HG03045 (cell line): ENCODE results near the gene SLC6A7.

ENCODE experiments used
- ATAC-seq: cut with Tn5 transposase; IDR thresholded peaks from one replicate; pipeline ENCODE4 v1.9.1; 2021; ENCODE audit warnings: mild to moderate bottlenecking, moderate library complexity; ENCODE audit not compliant: unreplicated experiment

SLC6A7 gene

DNA sequence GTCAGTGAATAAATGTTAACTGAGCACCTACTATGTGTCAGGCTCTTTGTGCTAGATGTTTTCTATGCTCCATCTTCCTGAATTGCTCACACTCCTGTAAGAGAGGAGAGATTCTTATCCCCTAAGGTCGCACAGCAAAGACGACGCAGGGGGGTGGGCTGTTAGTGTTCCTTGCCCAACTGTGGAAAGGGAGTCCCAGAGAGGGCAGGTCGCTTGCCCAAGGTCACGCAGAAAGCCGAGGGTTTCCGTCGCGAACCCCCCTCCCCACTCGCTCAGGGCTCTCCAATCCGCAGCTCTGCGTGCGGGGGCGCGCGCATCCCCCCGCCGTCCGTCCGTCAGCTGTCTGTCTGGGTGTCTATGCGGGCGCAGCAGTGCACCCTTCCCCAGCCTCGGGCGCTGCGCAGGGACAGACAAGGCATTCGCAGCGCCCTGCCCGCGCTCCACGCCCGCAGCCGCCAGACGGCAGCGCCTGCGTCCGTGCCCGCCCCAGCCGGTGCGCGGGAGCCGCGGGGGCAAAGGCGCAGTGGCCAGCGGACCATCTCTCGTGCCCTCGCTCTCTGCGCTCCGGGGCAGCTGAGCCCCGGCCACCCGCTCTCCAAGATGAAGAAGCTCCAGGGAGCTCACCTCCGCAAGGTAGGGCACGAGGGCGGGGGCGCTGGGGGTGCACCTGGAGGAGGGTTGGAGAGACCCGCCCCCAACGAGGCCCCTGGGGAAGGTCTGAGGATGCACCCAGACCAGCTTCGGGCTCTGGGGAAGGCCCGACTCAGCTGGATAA lies at the start of gene SLC6A7:
SLC6A7 (plus strand) TSS at position 335 of the 775 bp plus-strand sequence; CDS start at position 601, 266 bp downstream.
- ATAC-seq: no peak

GRCh38 chr5:150140830-150141229 lies 49.0 kb upstream of the SLC6A7 start:
- ATAC-seq: no peak

GRCh38 chr5:150141544-150142184 lies 48.2 kb upstream of the SLC6A7 start:
- ATAC-seq: no peak

DNA sequence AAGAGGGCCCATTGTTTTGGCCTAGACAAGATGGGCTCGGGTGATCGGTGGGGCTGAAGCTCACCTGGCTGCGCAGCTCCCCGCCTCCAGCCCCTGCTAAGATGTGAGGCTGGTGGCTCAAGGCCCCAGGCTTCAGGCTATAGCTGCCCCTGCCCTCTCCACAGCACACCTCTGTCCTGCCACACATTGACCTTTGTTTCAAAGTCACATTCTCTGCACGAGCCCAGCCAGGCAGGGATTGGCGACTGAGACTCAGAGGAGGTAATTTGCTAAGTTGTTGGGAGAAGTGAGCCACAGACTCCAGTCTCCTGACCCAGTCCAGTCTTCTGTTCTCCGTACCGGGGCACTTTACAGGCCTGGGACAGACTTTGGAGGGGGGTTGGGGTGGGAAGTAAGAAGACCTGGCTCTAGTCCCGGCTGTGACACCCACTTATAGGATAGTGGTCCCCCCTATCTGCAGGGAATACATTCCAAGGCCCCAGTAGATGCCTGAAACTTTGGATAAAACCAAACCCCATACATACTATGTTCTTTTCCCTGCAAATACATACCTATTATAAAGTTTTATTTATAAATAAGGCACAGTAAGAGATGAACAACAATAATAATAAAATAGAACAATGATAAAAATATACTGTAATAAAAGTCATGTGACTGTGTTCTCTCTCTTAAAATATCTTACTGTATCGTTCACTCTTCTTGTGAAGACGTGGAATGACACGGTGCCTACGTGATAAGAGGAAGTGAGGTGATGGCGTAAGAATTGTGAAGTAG lies 47.5 kb upstream of the SLC6A7 start:
- ATAC-seq: no peak

- no peak for ATAC-seq
Measured at GRCh38 chr5:150142959-150143349, 46.9 kb upstream of the SLC6A7 start.

GRCh38 chr5:150143350-150144245 lies 46.3 kb upstream of the SLC6A7 start:
- ATAC-seq: no peak

DNA sequence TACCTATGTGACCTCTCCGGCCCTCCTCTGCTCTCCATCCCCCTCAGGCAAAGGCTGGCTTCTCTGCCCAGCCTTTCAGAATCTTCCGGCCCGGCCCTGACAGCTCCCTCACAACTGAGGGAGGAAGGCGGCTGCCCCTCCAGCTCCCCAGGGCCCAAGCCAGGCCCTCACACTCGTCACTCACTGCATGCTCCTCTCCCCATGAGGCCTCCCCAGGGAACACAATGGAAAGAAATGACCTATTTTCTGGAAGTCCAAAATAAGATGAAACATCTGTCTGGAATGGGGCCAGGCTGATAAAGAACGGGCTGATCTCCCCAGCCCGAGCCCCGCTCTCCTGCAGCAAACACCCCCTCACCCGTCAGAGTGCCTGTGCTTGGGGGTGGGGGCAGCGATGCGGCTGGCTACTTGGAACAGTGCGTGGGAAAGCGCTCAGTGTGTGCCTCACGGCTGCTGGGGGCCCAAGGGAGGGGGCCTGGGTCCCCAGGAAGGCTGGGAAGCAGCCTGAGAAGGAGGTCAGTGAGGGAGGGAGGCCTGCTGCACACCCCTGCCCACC lies 45.5 kb upstream of the SLC6A7 start:
- ATAC-seq: no peak

DNA sequence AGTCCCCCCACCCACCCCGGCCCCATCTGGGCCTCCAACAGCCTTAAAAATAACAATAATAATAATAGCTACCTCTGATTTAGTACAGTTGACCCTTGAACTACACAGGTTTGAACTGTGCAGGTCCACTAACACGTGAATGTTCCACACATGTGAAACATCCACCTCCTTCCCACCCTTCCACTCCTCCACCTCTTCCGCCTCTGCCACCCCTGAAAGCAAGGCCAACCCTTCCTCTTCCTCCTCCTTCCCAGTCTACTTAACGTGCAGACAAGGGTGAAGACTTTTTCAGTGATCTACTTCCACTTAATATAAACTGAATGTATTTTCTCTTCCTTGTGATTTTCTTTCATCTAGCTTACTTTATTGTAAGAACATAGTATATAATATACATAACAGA lies 45.0 kb upstream of the SLC6A7 start:
- no peak for ATAC-seq

DNA sequence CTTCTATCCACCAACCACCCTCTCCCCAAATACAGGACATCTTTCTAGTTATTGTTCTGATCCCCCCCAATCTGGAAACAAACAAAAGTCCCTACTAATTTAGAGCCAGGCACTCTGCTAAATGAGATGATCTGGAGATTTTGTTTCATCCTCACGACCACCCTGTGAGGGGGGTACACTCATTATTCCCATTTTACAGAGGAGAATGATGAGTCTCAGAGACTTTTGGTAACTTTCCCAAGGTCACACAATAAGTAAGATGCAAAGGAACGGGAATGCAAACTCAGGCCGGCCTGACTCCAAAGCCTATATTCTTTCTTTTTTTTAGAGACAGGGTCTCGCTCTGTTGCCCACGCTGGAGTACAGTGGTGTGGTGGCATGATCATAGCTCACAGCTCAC lies 43.6 kb upstream of the SLC6A7 start:
- ATAC-seq: no peak

- ATAC-seq: no peak
Measured at GRCh38 chr5:150146862-150147601, 42.8 kb upstream of the SLC6A7 start.

DNA sequence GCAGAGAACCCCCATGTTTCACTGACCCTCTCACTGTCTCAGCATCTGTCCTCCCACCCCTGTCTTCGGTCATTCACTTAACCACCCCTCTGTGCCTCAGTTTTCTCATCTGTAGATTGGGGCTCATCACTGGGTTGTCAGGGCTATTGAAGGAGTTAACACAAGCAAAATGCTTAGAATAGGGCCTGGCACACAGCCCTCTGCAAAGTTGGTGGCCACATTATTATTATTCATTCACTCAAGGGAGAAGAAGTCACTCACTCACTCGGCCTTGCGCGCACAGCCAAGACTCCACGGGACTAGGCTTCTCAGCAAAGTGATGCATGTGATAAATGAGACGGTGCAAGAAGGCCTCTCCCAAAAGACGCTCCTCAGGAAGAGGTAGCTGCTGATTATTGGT lies 42.2 kb upstream of the SLC6A7 start:
- no peak for ATAC-seq

DNA sequence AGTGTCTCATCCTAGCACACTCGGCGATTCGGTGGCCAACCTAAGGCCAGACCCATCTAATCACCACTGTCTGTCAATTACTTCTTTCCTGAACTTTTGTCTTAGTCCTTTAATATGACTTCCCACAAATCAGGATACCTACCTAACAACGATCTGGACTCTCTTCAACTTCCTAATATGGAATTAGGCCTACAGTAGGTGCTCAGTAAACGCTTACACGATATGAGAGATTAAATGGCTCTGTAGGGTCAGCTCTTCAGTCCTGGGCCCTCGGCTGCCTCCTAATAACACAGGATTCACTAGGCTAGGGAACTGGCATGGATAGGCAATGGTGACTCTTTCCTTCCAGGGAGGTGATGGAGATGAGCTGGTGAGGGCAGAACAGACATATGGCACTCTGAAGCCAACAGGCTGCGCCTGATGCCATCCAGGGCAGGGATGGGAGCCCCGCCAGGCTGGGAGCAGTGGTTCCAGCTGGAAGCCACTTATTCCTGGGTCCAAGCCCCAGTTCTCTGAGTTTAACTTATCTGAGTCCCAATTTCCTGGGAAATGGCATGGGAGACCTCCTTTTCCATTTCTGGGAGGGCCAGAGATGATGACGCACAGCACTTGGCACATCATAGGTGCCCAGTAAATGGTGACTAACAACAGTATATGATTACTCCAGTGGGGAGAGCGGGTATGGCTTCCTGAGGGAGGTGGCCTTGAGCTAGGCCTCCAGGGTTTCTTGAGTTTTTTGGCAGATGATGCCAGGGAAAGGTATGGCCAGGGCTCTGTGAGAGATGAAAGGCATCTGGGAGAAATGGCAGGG lies 41.5 kb upstream of the SLC6A7 start:
- no peak for ATAC-seq

GRCh38 chr5:150149618-150150017 lies 40.2 kb upstream of the SLC6A7 start:
- no peak for ATAC-seq

DNA sequence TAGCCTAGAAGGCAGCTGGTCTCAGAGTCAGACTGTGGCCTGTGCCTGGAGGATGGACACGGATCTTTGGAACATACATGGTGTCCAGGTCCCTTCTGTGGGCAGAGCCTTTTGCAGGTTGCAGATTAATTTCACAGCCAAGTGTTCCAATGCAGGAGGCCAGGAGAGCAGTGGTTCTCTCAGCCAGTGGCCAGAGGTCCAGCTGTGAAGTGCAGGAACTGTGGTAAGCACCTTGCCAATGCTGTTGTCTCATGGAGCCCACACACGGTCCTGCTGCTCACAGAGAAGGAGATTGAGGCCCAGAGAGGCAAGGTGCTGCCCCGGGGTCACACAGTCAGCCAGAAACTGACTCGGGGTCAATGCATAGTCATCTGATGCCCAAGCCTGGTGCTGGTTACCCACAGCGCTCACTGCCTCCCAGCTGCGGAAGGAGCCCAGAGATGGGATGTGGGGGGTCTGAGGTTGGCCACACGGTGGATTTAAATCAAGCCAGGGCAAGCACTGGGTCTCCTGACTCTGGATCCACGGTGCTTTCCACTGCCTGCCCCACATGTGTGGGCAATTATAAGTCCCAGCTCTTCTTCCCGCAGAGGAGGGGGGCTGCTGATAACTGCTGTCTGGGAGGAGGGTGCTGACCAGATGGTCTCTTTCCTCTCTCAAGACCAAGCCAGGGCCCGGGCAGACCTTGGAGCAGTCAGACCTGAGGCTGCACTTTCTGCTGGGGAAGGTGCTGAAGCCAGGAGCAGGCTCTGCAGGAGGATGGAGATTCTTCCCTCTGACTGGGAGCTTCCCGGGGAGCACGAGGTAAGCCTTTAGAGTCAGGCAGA lies 37.0 kb upstream of the SLC6A7 start:
- ATAC-seq: no peak

GRCh38 chr5:150153483-150153882 lies 36.4 kb upstream of the SLC6A7 start:
- no peak for ATAC-seq

DNA sequence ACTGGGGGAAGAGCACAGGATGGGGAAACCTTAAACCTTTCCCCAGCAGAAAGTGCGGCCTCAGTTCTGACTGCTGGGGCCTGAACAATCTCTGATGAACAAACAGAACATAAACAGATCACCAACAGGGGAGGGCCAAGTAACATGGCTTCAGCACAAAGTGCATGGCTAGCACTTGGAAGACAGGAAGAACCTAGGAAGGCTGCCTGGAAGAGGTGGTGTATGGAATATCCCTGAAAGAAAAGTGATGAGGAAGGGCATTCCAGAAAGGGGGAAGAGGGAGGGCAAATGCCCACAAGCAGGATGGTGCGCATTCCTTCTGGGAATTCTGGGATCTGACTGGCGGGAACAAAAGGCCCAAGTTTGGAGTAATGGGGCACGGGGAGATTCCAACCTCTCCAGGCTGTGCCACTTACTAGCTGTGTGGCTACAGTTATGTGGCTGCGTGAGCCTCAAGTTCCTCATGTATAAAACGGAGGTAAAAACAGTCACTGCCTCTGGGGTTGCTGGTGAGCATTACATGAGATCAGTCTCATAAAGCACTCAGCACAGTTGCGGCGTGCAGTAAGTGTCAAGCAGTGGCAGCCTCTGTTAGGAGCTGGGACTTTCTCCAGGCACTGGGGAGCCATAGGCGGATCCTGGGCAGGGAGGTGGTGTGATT lies 35.8 kb upstream of the SLC6A7 start:
- ATAC-seq: no peak

- ATAC-seq: no peak
Measured at GRCh38 chr5:150154618-150155128, 35.2 kb upstream of the SLC6A7 start.
